HUDEP-2 (cell line): ENCODE measurements around the gene PIGQ.
A peak's percentile ranks its signal among the peaks of the same experiment; 100 is the strongest.

Experiments
- DNase-seq, 76 experiments: peaks; one replicate each; lab custom pipeline; 2025; ENCODE audit not compliant: unreplicated experiment in 76 of 76; lab: John Stamatoyannopoulos, UW

Gene PIGQ

GRCh38 chr16:566475-567372 is 3.0 kb upstream of the PIGQ start, which contains the start of gene NHLRC4:
Gene NHLRC4 (plus strand): TSS chr16:567005. CDS start chr16:568048, 1,043 bp downstream.
- peak in 73 of 76 experiments; percentile 49 to 91 (median 79) for DNase-seq

- no peak for DNase-seq
These were observed 2.2 kb upstream of the PIGQ start for GRCh38 chr16:567373-568256.

GRCh38 chr16:568401-569258 is 1.1 kb upstream of the PIGQ start:
- DNase-seq = peak in 72 of 76 experiments; percentile 43 to 93 (median 83)

- no peak for DNase-seq
These were observed 3.3 kb downstream of the PIGQ start for GRCh38 chr16:572865-573650.

GRCh38 chr16:574021-574760 is 4.4 kb downstream of the PIGQ start:
- DNase-seq = no peak

GRCh38 chr16:575354-576196 is 5.8 kb downstream of the PIGQ start:
- DNase-seq = no peak

- peak in 3 of 76 experiments; percentile 20 to 39 (median 26) for DNase-seq
These were observed 6.5 kb downstream of the PIGQ start for GRCh38 chr16:576197-576822.

- DNase-seq = no peak
These were observed 7.0 kb downstream of the PIGQ start for GRCh38 chr16:576823-577201.

- DNase-seq = no peak
These were observed 8.0 kb downstream of the PIGQ start for GRCh38 chr16:577796-578195.

GRCh38 chr16:578232-578869 is 8.6 kb downstream of the PIGQ start:
- no peak for DNase-seq

- peak in 74 of 76 experiments; percentile 6 to 88 (median 75) for DNase-seq
These were observed 9.2 kb downstream of the PIGQ start for GRCh38 chr16:578870-579405.

- DNase-seq = no peak
These were observed 10.6 kb downstream of the PIGQ start for GRCh38 chr16:580141-580945.

GRCh38 chr16:580946-581498 is 11.3 kb downstream of the PIGQ start:
- no peak for DNase-seq

GRCh38 chr16:582218-582613 is 12.4 kb downstream of the PIGQ start:
- no peak for DNase-seq

GRCh38 chr16:582614-583331 is 13.0 kb downstream of the PIGQ start:
- no peak for DNase-seq
